Large intestine (tissue), 3 donors: ENCODE data around the gene GSTCD. TPM values are rescaled to one million over a fixed set of nuclear protein-coding genes. Genes with fewer than 3 reads are reported as not detected.
"Not testable (repeated sequence)": the region's sequence is repeated elsewhere in the genome, so short reads cannot be mapped to it uniquely, and the experiment has no call there.

Experiments
- DNase-seq, 2 donors: peaks; one replicate each; pipeline versions ENCODE4 v3.0.0 to v3.0.0-alpha.2; 2013
- H3K27ac ChIP-seq: one replicate; pipeline ENCODE4 v1.5.1; 2013; ENCODE audit warnings: low read length
- H3K27me3 ChIP-seq: 2 replicates; pipeline ENCODE4 v1.6.1; 2013; ENCODE audit warnings: low read length; ENCODE audit not compliant: control insufficient read depth, insufficient read depth
- H3K36me3 ChIP-seq: 2 replicates; pipeline ENCODE4 v1.6.1; 2013; ENCODE audit warnings: low read length; ENCODE audit not compliant: control insufficient read depth, insufficient read depth
- H3K4me1 ChIP-seq: one replicate; pipeline ENCODE4 v1.6.1; 2013; ENCODE audit warnings: low read length; ENCODE audit not compliant: control insufficient read depth, insufficient read depth
- H3K4me3 ChIP-seq: one replicate; pipeline ENCODE4 v1.5.1; 2013; ENCODE audit warnings: low read length
- H3K9me3 ChIP-seq: one replicate; pipeline ENCODE4 v1.6.1; 2013; ENCODE audit warnings: mild to moderate bottlenecking, low read depth, low read length, moderate library complexity; ENCODE audit not compliant: control insufficient read depth
- WGBS: methylation state at CpG from one replicate; pipeline ENCODE4 v1.1.5; 2013; ENCODE audit warnings: low lambda C conversion rate; ENCODE audit not compliant: insufficient coverage; 5-methylcytosine and 5-hydroxymethylcytosine counted together
- polyA plus RNA-seq: library from polyadenylated mRNA; unstranded; fragments of 120-200 nt; gene quantifications from one replicate; pipeline ENCODE4 v1.2.1, GENCODE V29; 2013

Gene GSTCD
- polyA plus RNA-seq, 1 donor, result 9.8 TPM

DNA sequence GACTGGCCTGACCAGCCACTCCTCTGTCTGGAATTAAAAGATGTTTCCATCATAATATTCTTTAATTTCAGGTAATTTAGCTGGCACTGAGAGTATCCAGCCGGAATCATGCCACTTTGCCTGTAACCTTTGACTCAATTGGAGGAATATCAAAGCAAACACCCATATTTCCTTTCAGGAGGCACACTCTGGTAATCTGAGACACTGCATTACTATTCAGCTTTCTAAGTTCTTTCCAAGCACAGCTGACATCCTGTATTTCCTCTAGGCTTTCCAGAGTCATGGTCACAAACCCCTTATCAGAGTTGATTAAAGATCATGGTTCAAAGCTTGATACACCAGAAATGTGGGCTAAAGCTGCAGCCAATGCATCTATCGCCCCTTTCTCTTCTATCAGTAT lies 29.4 kb upstream of the GSTCD start:
- Histone ChIP-seq H3K9me3 (no peaks in the 10 kb centered on the region), H3K4me3 (no peak overlapping the region), H3K36me3 (peaks cover 15% of the 10 kb centered on the region), H3K27me3 (no peaks in the 10 kb centered on the region), H3K4me1 (no peaks in the 10 kb centered on the region), H3K27ac (no peak overlapping the region)
- WGBS, result no CpG with 5 or more reads among the region's 2 CpGs
- DNase-seq, result no peak

GRCh38 chr4:105683038-105683437 lies 25.5 kb upstream of the GSTCD start:
- WGBS, result 79% methylated on average over 2 of the region's 4 CpGs
- no peaks in the 10 kb centered on the region for H3K4me1 ChIP-seq
- no peak overlapping the region for H3K27ac ChIP-seq
- H3K4me3 ChIP-seq, result no peak overlapping the region
- H3K36me3 ChIP-seq, result peaks cover 26% of the 10 kb centered on the region
- H3K9me3 ChIP-seq, result no peaks in the 10 kb centered on the region
- H3K27me3 ChIP-seq, result no peaks in the 10 kb centered on the region
- DNase-seq, result no peak

GRCh38 chr4:105686571-105686970 lies 22.0 kb upstream of the GSTCD start:
- 100% methylated on average over 1 of the region's 2 CpGs for WGBS
- peaks cover 43% of the 10 kb centered on the region for H3K36me3 ChIP-seq
- H3K27me3 ChIP-seq, result no peaks in the 10 kb centered on the region
- no peaks in the 10 kb centered on the region for H3K9me3 ChIP-seq
- H3K27ac ChIP-seq, result no peak overlapping the region
- DNase-seq, result no peak
- no peaks in the 10 kb centered on the region for H3K4me1 ChIP-seq
- H3K4me3 ChIP-seq, result no peak overlapping the region

DNA sequence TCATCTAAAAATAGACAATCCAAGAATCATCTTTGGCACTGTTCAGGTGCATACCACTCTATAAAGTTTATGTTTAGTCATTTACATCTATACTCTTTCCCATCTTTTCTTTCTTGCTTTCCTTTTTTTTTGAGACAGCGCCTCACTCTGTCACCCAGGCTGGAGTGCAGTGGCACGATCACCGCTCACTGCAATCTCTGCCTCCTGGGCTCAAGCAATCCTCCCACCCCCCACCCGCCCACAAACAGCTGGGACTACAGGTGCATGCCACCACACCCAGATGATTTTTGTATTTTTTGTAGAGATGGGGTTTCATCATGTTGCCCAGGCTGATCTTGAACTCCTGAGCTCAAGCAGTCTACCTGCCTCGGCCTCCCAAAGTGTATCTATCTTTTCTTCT lies 13.8 kb upstream of the GSTCD start:
- H3K36me3 ChIP-seq, result peaks cover 42% of the 10 kb centered on the region
- WGBS, result 100% methylated on average over 2 of the region's 5 CpGs
- H3K4me1 ChIP-seq, result not testable (repeated sequence)

DNA sequence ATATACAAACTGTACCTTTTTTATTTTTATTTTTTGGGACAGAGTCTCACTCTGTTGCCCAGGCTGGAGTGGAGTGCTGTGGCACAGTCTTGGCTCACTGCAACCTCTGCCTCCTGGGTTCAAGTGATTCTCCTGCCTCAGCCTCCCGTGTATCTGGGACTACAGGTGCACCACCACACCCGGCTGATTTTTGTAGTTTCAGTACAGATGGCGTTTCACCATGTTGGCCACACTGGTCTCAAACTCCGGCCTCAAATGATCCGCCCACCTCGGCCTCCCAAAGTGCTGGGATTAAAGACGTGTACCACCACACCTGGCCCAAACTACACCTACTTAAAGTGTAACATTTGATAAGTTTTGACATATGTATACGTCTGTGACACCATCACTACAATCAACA lies 12.8 kb upstream of the GSTCD start:
- not testable (repeated sequence) for DNase-seq, H3K27me3 ChIP-seq, H3K4me1 ChIP-seq, H3K9me3 ChIP-seq, H3K27ac ChIP-seq, H3K4me3 ChIP-seq
- 100% methylated on average over 1 of the region's 8 CpGs for WGBS
- H3K36me3 ChIP-seq, result peaks cover 38% of the 10 kb centered on the region

More for the DNA sequence above, 13.8 kb upstream of the GSTCD start:
- not testable (repeated sequence) for DNase-seq, H3K27ac ChIP-seq, H3K4me3 ChIP-seq, H3K9me3 ChIP-seq, H3K27me3 ChIP-seq

- H3K4me1 ChIP-seq, result no peaks in the 10 kb centered on the region
- H3K36me3 ChIP-seq, result peaks cover 27% of the 10 kb centered on the region
- no peak for DNase-seq
- no peaks in the 10 kb centered on the region for H3K27me3 ChIP-seq
- H3K4me3 ChIP-seq, result no peak overlapping the region
- H3K27ac ChIP-seq, result no peak overlapping the region
- WGBS, result no CpG with 5 or more reads among the region's 2 CpGs
- no peaks in the 10 kb centered on the region for H3K9me3 ChIP-seq
Observed at GRCh38 chr4:105698607-105699006, 10.0 kb upstream of the GSTCD start.

GRCh38 chr4:105707782-105708180 lies 803 bp upstream of the GSTCD start:
- DNase-seq, result peak; percentile 33 to 74

GRCh38 chr4:105709081-105709450 lies 482 bp downstream of the GSTCD start:
- Histone ChIP-seq H3K27ac (peak overlapping the region; percentile 97), H3K9me3 (no peaks in the 10 kb centered on the region), H3K27me3 (no peaks in the 10 kb centered on the region), H3K36me3 (no peaks in the 10 kb centered on the region), H3K4me3 (peak overlapping the region; percentile 94), H3K4me1 (peaks cover 5% of the 10 kb centered on the region)
- no peak for DNase-seq
- WGBS, result no CpG with 5 or more reads among the region's 11 CpGs

More at GRCh38 chr4:105707782-105708180, 803 bp upstream of the GSTCD start:
- WGBS, result 44% methylated on average over 3 of the region's 7 CpGs
- H3K4me1 ChIP-seq, result peaks cover 5% of the 10 kb centered on the region
- H3K27me3 ChIP-seq, result no peaks in the 10 kb centered on the region
- peak overlapping the region; percentile 97 for H3K27ac ChIP-seq
- H3K36me3 ChIP-seq, result peaks cover 3% of the 10 kb centered on the region
- H3K4me3 ChIP-seq, result peak overlapping the region; percentile 94
- no peaks in the 10 kb centered on the region for H3K9me3 ChIP-seq

DNA sequence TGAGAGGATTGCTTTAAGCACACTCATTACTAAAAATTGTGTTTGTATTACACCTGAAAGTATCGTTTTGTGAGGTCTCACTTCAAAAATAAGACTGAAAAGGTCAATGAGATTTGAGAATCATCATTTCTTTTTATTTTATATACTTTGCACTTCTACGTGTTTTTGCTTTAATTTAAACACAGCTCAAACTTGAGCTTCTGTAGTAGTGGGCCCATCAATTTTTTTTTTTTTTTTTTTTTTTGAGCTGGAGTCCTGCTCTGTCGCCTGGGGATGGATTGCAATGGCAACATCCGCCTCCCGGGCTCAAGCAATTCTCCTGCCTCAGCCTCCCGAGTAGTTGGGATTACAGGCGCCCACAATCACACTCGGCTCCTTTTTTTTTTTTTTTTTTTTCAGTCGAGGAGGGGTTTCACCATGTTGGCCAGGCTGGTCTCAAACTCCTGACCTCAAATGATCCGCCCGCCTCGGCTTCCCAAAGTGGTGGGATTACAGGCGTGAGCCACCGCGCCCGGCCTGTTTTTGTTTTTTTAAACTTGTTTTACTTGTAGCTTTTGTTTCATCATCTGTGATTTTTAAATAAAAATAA lies 1.5 kb downstream of the GSTCD start:
- no peak for DNase-seq
- no peaks in the 10 kb centered on the region for H3K27me3 ChIP-seq
- no peak overlapping the region for H3K27ac ChIP-seq
- no peak overlapping the region for H3K4me3 ChIP-seq
- 56% methylated on average over 2 of the region's 16 CpGs for WGBS
- no peaks in the 10 kb centered on the region for H3K9me3 ChIP-seq
- H3K36me3 ChIP-seq, result no peaks in the 10 kb centered on the region
- peaks cover 5% of the 10 kb centered on the region for H3K4me1 ChIP-seq

DNA sequence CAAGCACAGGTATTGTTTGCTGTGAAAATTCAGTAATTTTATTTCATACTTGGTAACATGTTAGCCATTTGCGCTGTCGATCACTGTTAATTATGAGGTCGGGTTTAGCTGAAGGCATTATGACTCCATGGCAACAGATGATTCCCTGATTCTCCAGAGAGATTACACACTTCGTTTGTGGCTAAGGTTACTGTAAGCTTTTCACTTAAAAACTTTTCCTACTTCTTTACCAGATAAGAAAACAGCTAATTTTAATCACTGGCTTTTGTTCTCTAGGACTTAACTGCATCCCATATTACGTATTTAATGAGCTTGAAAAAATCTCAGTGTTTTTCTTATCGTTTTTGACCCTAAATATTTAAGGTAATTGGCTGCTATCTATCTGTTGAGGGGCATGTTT lies 2.1 kb downstream of the GSTCD start:
- H3K9me3 ChIP-seq, result no peaks in the 10 kb centered on the region
- 81% methylated on average over 2 of the region's 6 CpGs for WGBS
- H3K4me1 ChIP-seq, result peaks cover 5% of the 10 kb centered on the region
- H3K27me3 ChIP-seq, result no peaks in the 10 kb centered on the region
- no peak overlapping the region for H3K4me3 ChIP-seq
- H3K36me3 ChIP-seq, result no peaks in the 10 kb centered on the region
- no peak for DNase-seq
- no peak overlapping the region for H3K27ac ChIP-seq

DNA sequence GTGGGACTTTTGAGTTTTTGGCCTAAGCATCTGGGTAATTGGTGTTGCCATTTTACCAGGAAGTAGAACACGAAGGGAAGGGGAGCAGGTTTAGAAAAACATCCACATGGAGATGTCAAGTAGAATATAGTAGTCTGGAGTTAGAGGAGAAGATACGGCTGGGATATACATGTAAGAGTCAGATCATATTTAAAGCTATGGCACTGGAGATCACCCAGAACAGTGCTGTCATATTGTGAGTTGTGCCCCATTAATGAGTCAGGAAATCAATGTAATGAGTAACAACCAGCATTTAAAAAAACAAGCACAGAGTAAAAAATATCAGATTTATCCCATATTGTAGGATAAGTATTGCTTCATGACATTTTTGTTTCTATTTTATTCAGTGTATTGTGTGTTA lies 4.2 kb downstream of the GSTCD start:
- no CpG with 5 or more reads among the region's 2 CpGs for WGBS
- DNase-seq, result no peak
- no peaks in the 10 kb centered on the region for H3K36me3 ChIP-seq
- no peaks in the 10 kb centered on the region for H3K9me3 ChIP-seq
- no peak overlapping the region for H3K27ac ChIP-seq
- H3K27me3 ChIP-seq, result no peaks in the 10 kb centered on the region
- H3K4me3 ChIP-seq, result no peak overlapping the region
- no peaks in the 10 kb centered on the region for H3K4me1 ChIP-seq
